Panc1 (cell line): ENCODE measurements around the gene CFAP119. TPM values are rescaled to one million over a fixed set of nuclear protein-coding genes. Genes with fewer than 3 reads are reported as not detected.

Source experiments
- ATAC-seq: fragments of 200-7000 bp; cut with Tn5 transposase; 2 replicates; pipeline ENCODE4 v1.9.1; 2020; ENCODE audit warnings: mild to moderate bottlenecking, moderate library complexity
- BruUV-seq: library from RNA; stranded (reverse); fragments of 400-500 nt; replicated peaks from 2 replicates; lab custom pipeline; 2021; lab: Mats Ljungman, UMichigan
- CTCF ChIA-PET: fragments of 300-600 bp; sonication (Branson Sonifier 250); formaldehyde crosslinking; loops from one replicate; lab custom pipeline; 2022; ENCODE audit warnings: antibody characterized with exemption; lab: Charles Lee
- POLR2A ChIA-PET: fragments of 300-600 bp; sonication (Branson Sonifier 250); formaldehyde crosslinking; loops from one replicate; lab custom pipeline; 2022; ENCODE audit warnings: antibody characterized with exemption; lab: Charles Lee
- DNase-seq: peaks from one replicate; pipeline ENCODE4 v3.0.0-alpha.2; 2010; ENCODE audit warnings: low read depth, low spot score
- H3K27ac ChIP-seq: 2 replicates; pipeline ENCODE4 v1.5.1; 2011; ENCODE audit warnings: mild to moderate bottlenecking, low read length, inconsistent platforms
- H3K27me3 ChIP-seq: fragments of 200-500 bp; sonication (Bioruptor generic); 2 replicates; pipeline ENCODE4 v1.6.0; 2014; ENCODE audit warnings: low read length, inconsistent platforms; ENCODE audit not compliant: control insufficient read depth, insufficient read depth
- H3K36me3 ChIP-seq: fragments of 200-500 bp; sonication (Bioruptor generic); 2 replicates; pipeline ENCODE4 v1.5.1; 2014; ENCODE audit warnings: inconsistent platforms, mild to moderate bottlenecking, low read length, moderate library complexity; ENCODE audit not compliant: control insufficient read depth, insufficient read depth
- H3K4me1 ChIP-seq: 2 replicates; pipeline ENCODE4 v1.5.1; 2011; ENCODE audit warnings: inconsistent platforms, mild to moderate bottlenecking, low read length, moderate library complexity; ENCODE audit not compliant: control insufficient read depth, insufficient read depth
- H3K4me3 ChIP-seq, 2 experiments: 2 replicates each; pipeline ENCODE4 v1.5.1; 2011 to 2012; ENCODE audit warnings: low read depth in 2 of 2, low read length in 2 of 2, mild to moderate bottlenecking in 2 of 2, inconsistent platforms in 1 of 2, moderate library complexity in 1 of 2
- H3K9me3 ChIP-seq: fragments of 200-500 bp; sonication (Bioruptor generic); 2 replicates; pipeline ENCODE4 v1.5.1; 2014; ENCODE audit warnings: low read depth, mild to moderate bottlenecking, inconsistent platforms, low read length, moderate library complexity; ENCODE audit not compliant: control insufficient read depth, insufficient read depth
- CTCF ChIP-seq: fragments of 450-650 bp; IDR thresholded peaks from 2 replicates; pipeline ENCODE4 v1.5.1; 2017; ENCODE audit warnings: mild to moderate bottlenecking
- POLR2AphosphoS5 ChIP-seq: IDR thresholded peaks from 2 replicates; pipeline ENCODE4 v1.6.1; 2012; ENCODE audit warnings: mild to moderate bottlenecking, low read depth, low read length, moderate library complexity
- REST ChIP-seq, 2 experiments: IDR thresholded peaks; 2 replicates each; pipeline ENCODE4 v1.6.1; 2011 to 2012; ENCODE audit warnings: low read depth in 2 of 2, control low read depth in 1 of 2, low read length in 1 of 2, mild to moderate bottlenecking in 1 of 2, moderate library complexity in 1 of 2; ENCODE audit not compliant: insufficient read depth in 1 of 2
- SIN3A ChIP-seq: IDR thresholded peaks from 2 replicates; pipeline ENCODE4 v1.6.1; 2012; ENCODE audit warnings: low read depth, mild to moderate bottlenecking, low read length, moderate library complexity, borderline replicate concordance; ENCODE audit not compliant: insufficient read depth
- TCF7L2 ChIP-seq: IDR thresholded peaks from 2 replicates; pipeline ENCODE4 v1.6.1; 2011; ENCODE audit warnings: mild to moderate bottlenecking, low read depth, low read length, inconsistent platforms
- in situ Hi-C: cut with HindIII; loops from 2 replicates; pipeline ENCODE4 v1.10.0; 2016; ENCODE audit warnings: low sequenced_read_pairs, low pct_unique_long_range_greater_than_20kb
- intact Hi-C: fragments of 100-400 bp; cut with micrococcal nuclease; formaldehyde crosslinking; loops from one replicate; pipeline ENCODE4 v1.10.0; 2022; ENCODE audit not compliant: unreplicated experiment
- total RNA-seq: library from RNA; stranded (reverse); gene quantifications from one replicate; pipeline ENCODE4 v1.2.1, GENCODE V29; 2021; ENCODE audit not compliant: unreplicated experiment

Gene CFAP119
- total RNA-seq, 1 experiment from 2014 or later = 21.0 TPM

GRCh38 chr16:30780021-30780420 is 18.2 kb upstream of the CFAP119 start:
- intact Hi-C loops (no loop called here), in situ Hi-C loops (no loop called here)
- TF ChIP-seq CTCF = no peak
- no peak for TF ChIP-seq POLR2AphosphoS5
- no peak for TF ChIP-seq REST (IDR thresholded peaks at IDR 0.05; ENCODE audit: insufficient read depth in 1 of 2, low read depth in 2 of 2, low read length in 1 of 2)
- TF ChIP-seq TCF7L2 = no peak
- TF ChIP-seq SIN3A = no peak
- H3K27me3 ChIP-seq = no peaks in the 10 kb centered on the region
- CTCF ChIA-PET = no interaction called here
- BruUV-seq = no TSS peak
- H3K4me1 ChIP-seq = peaks cover 12% of the 10 kb centered on the region
- POLR2A ChIA-PET = no interaction called here
- no peak for ATAC-seq
- peaks cover 2% of the 10 kb centered on the region; the same call in 1 of the 2 replicates for H3K36me3 ChIP-seq
- H3K9me3 ChIP-seq = no peaks in the 10 kb centered on the region
- no peak for DNase-seq
- H3K4me3 ChIP-seq = no peak overlapping the region
- no peak overlapping the region for H3K27ac ChIP-seq

GRCh38 chr16:30779596-30779995 is 17.7 kb upstream of the CFAP119 start:
- ATAC-seq (no peak), DNase-seq (no peak)
- no peak overlapping the region for H3K27ac ChIP-seq
- no peak overlapping the region for H3K4me3 ChIP-seq
- TF ChIP-seq TCF7L2 = no peak
- TF ChIP-seq REST (IDR thresholded peaks at IDR 0.05; ENCODE audit: insufficient read depth in 1 of 2, low read depth in 2 of 2, low read length in 1 of 2) = no peak
- peak; percentile 38 for TF ChIP-seq POLR2AphosphoS5
- no peak for TF ChIP-seq SIN3A
- no peak for TF ChIP-seq CTCF
- no peaks in the 10 kb centered on the region for H3K27me3 ChIP-seq
- ChIA-PET CTCF (no interaction called here), POLR2A (no interaction called here)
- in situ Hi-C loops = no loop called here
- H3K36me3 ChIP-seq = peaks cover 2% of the 10 kb centered on the region; the same call in 1 of the 2 replicates
- no TSS peak for BruUV-seq
- H3K4me1 ChIP-seq = peaks cover 15% of the 10 kb centered on the region
- H3K9me3 ChIP-seq = no peaks in the 10 kb centered on the region
- intact Hi-C loops = no loop called here
